Measurements from ENCODE around the gene CHD9.

CHD9 gene

GRCh38 chr16:53111078-53111791 lies 56.4 kb downstream of the CHD9 start:
- no peak for DNase-seq
- H3K27me3 ChIP-seq (replicated peaks; ENCODE audit: insufficient read depth, low read length): no peaks in the 10 kb centered on the region
- no peaks in the 10 kb centered on the region for H3K4me1 ChIP-seq (ENCODE audit: low read length)
- no peak overlapping the region for H3K27ac ChIP-seq (ENCODE audit: low read length)
- H3K4me3 ChIP-seq (ENCODE audit: low read length): no peak overlapping the region
- H3F3A ChIP-seq (ENCODE audit: insufficient read depth, low read length): no peaks in the 10 kb centered on the region
- no peaks in the 10 kb centered on the region for H4K20me1 ChIP-seq (ENCODE audit: insufficient read depth, low read length)
- H3K79me2 ChIP-seq (ENCODE audit: low read length): peaks cover 11% of the 10 kb centered on the region; the same call in 1 of the 2 replicates
- H3K9ac ChIP-seq (ENCODE audit: low read length): no peak overlapping the region
- H3K36me3 ChIP-seq (replicated peaks; ENCODE audit: insufficient read depth, low read length): no peaks in the 10 kb centered on the region
- no peaks in the 10 kb centered on the region for H3K9me2 ChIP-seq (replicated peaks; ENCODE audit: insufficient read depth, low read length)
- TF ChIP-seq CTCF (IDR thresholded peaks at IDR 0.05; ENCODE audit: low read length) (no peak), EZH2 (optimal IDR thresholded peaks at IDR 0.05; ENCODE audit: low read depth, low read length) (no peak), EZH2phosphoT487 (IDR thresholded peaks at IDR 0.05; ENCODE audit: low read length) (no peak)
- H3K4me2 ChIP-seq (ENCODE audit: low read depth, low read length): no peak overlapping the region
- H3K9me3 ChIP-seq (replicated peaks; ENCODE audit: insufficient read depth, low read length): no peaks in the 10 kb centered on the region
- no peak overlapping the region for H2AFZ ChIP-seq (ENCODE audit: low read length)

- Histone ChIP-seq H3K79me2 (ENCODE audit: low read length) (peaks cover 8% of the 10 kb centered on the region; the same call in 1 of the 2 replicates), H3F3A (ENCODE audit: insufficient read depth, low read length) (no peaks in the 10 kb centered on the region), H3K4me1 (ENCODE audit: low read length) (no peaks in the 10 kb centered on the region), H3K27ac (ENCODE audit: low read length) (no peak overlapping the region), H4K20me1 (ENCODE audit: insufficient read depth, low read length) (no peaks in the 10 kb centered on the region), H3K9me2 (replicated peaks; ENCODE audit: insufficient read depth, low read length) (no peaks in the 10 kb centered on the region), H3K27me3 (replicated peaks; ENCODE audit: insufficient read depth, low read length) (no peaks in the 10 kb centered on the region), H3K9me3 (replicated peaks; ENCODE audit: insufficient read depth, low read length) (no peaks in the 10 kb centered on the region), H3K4me3 (ENCODE audit: low read length) (no peak overlapping the region), H3K4me2 (ENCODE audit: low read depth, low read length) (no peak overlapping the region), H2AFZ (ENCODE audit: low read length) (no peak overlapping the region), H3K36me3 (replicated peaks; ENCODE audit: insufficient read depth, low read length) (no peaks in the 10 kb centered on the region), H3K9ac (ENCODE audit: low read length) (no peak overlapping the region)
- no peak for TF ChIP-seq EZH2 (optimal IDR thresholded peaks at IDR 0.05; ENCODE audit: low read depth, low read length)
- TF ChIP-seq EZH2phosphoT487 (IDR thresholded peaks at IDR 0.05; ENCODE audit: low read length): no peak
- TF ChIP-seq CTCF (IDR thresholded peaks at IDR 0.05; ENCODE audit: low read length): no peak
- no peak for DNase-seq
These were observed 57.2 kb downstream of the CHD9 start for GRCh38 chr16:53112015-53112414.

GRCh38 chr16:53115047-53115446 lies 60.3 kb downstream of the CHD9 start:
- H4K20me1 ChIP-seq (ENCODE audit: insufficient read depth, low read length): no peaks in the 10 kb centered on the region
- H3K27ac ChIP-seq (ENCODE audit: low read length): no peak overlapping the region
- H3K79me2 ChIP-seq (ENCODE audit: low read length): peaks cover 8% of the 10 kb centered on the region; the same call in 1 of the 2 replicates
- no peaks in the 10 kb centered on the region for H3F3A ChIP-seq (ENCODE audit: insufficient read depth, low read length)
- DNase-seq: no peak
- H3K36me3 ChIP-seq (replicated peaks; ENCODE audit: insufficient read depth, low read length): no peaks in the 10 kb centered on the region
- no peak overlapping the region for H3K4me3 ChIP-seq (ENCODE audit: low read length)
- H3K9ac ChIP-seq (ENCODE audit: low read length): no peak overlapping the region
- no peak for TF ChIP-seq EZH2phosphoT487 (IDR thresholded peaks at IDR 0.05; ENCODE audit: low read length)
- no peak for TF ChIP-seq CTCF (IDR thresholded peaks at IDR 0.05; ENCODE audit: low read length)
- TF ChIP-seq EZH2 (optimal IDR thresholded peaks at IDR 0.05; ENCODE audit: low read depth, low read length): no peak
- no peaks in the 10 kb centered on the region for H3K9me3 ChIP-seq (replicated peaks; ENCODE audit: insufficient read depth, low read length)
- H3K27me3 ChIP-seq (replicated peaks; ENCODE audit: insufficient read depth, low read length): no peaks in the 10 kb centered on the region
- no peak overlapping the region for H3K4me2 ChIP-seq (ENCODE audit: low read depth, low read length)
- H3K4me1 ChIP-seq (ENCODE audit: low read length): no peaks in the 10 kb centered on the region
- no peaks in the 10 kb centered on the region for H3K9me2 ChIP-seq (replicated peaks; ENCODE audit: insufficient read depth, low read length)
- H2AFZ ChIP-seq (ENCODE audit: low read length): no peak overlapping the region

Data from MM.1S (cell line).